Calu3 (cell line): ENCODE measurements around the gene RIIAD1. TPM values are rescaled to one million over a fixed set of nuclear protein-coding genes. Genes with fewer than 3 reads are reported as not detected.

Experiments used
- BruUV-seq: library from RNA; stranded (reverse); fragments of 400-500 nt; replicated peaks from 2 replicates; lab custom pipeline; 2021; lab: Mats Ljungman, UMichigan
- CTCF ChIA-PET: fragments of 300-600 bp; sonication (Branson Sonifier 250); formaldehyde crosslinking; loops from one replicate; lab custom pipeline; 2022; ENCODE audit warnings: antibody characterized with exemption; lab: Charles Lee
- DNase-seq: peaks from one replicate; pipeline ENCODE4 v3.0.0; 2022
- H3K27ac Mint-ChIP-seq: one replicate; pipeline ENCODE4 v1.8.0; 2022; ENCODE audit warnings: mixed read lengths; ENCODE audit not compliant: unreplicated experiment
- H3K27me3 Mint-ChIP-seq: one replicate; pipeline ENCODE4 v1.8.0; 2022; ENCODE audit warnings: mixed read lengths; ENCODE audit not compliant: unreplicated experiment
- H3K36me3 Mint-ChIP-seq: one replicate; pipeline ENCODE4 v1.8.0; 2022; ENCODE audit warnings: mild to moderate bottlenecking, moderate library complexity, mixed read lengths; ENCODE audit not compliant: insufficient read depth, unreplicated experiment
- H3K4me1 Mint-ChIP-seq: one replicate; pipeline ENCODE4 v1.8.0; 2022; ENCODE audit warnings: mild to moderate bottlenecking, low read depth, mixed read lengths; ENCODE audit not compliant: unreplicated experiment
- H3K4me3 Mint-ChIP-seq: one replicate; pipeline ENCODE4 v1.8.0; 2022; ENCODE audit warnings: mild to moderate bottlenecking, low read depth, moderate library complexity, mixed read lengths; ENCODE audit not compliant: unreplicated experiment
- H3K9me3 Mint-ChIP-seq: one replicate; pipeline ENCODE4 v1.8.0; 2022; ENCODE audit warnings: low read depth, mixed read lengths; ENCODE audit not compliant: unreplicated experiment
- intact Hi-C: fragments of 100-400 bp; cut with micrococcal nuclease; formaldehyde crosslinking; loops from one replicate; pipeline ENCODE4 v1.10.0; 2022; ENCODE audit not compliant: unreplicated experiment
- total RNA-seq: library from RNA; stranded (reverse); gene quantifications from 2 replicates; pipeline ENCODE4 v1.2.3, GENCODE V29; 2022
- TF ChIP-seq, protein P1 (sequence below): fragments of 200-600 bp; IDR thresholded peaks from one replicate; pipeline ENCODE4 v1.8.0; 2022; ENCODE audit warnings: antibody characterized with exemption; ENCODE audit not compliant: unreplicated experiment

Gene RIIAD1
- total RNA-seq, 1 experiment from 2014 or later, result not detected

DNA sequence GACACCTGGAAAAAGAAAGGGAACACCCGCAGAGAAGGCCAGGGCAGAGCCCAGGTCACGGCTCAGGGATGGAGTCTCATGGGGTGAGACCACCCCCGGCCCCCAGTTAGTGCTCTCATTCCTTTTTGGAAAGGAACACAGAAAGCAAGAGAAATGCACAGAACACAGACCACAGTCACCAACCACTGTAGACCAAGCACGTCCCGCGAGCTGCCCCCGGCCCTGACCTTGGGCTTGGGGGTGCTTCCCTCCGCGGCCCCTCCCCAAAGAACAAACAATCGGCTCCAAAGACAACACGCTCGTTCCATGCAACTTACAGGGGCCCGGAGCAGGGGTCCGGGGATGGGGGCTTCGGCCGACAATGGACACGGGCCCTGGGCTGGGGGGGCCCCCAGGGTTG is 17.5 kb upstream of the RIIAD1 start:
- Mint-ChIP-seq H3K27ac (no peak overlapping the region), H3K27me3 (no peaks in the 10 kb centered on the region), H3K4me3 (no peak overlapping the region), H3K9me3 (no peaks in the 10 kb centered on the region), H3K36me3 (peaks cover 8% of the 10 kb centered on the region), H3K4me1 (peaks cover 7% of the 10 kb centered on the region)
- CTCF ChIA-PET, result no interaction called here
- BruUV-seq, result no TSS peak
- intact Hi-C loops, result no loop called here
- TF ChIP-seq, protein P1, sequence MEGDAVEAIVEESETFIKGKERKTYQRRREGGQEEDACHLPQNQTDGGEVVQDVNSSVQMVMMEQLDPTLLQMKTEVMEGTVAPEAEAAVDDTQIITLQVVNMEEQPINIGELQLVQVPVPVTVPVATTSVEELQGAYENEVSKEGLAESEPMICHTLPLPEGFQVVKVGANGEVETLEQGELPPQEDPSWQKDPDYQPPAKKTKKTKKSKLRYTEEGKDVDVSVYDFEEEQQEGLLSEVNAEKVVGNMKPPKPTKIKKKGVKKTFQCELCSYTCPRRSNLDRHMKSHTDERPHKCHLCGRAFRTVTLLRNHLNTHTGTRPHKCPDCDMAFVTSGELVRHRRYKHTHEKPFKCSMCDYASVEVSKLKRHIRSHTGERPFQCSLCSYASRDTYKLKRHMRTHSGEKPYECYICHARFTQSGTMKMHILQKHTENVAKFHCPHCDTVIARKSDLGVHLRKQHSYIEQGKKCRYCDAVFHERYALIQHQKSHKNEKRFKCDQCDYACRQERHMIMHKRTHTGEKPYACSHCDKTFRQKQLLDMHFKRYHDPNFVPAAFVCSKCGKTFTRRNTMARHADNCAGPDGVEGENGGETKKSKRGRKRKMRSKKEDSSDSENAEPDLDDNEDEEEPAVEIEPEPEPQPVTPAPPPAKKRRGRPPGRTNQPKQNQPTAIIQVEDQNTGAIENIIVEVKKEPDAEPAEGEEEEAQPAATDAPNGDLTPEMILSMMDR, result no peak
- no peak for DNase-seq

DNA sequence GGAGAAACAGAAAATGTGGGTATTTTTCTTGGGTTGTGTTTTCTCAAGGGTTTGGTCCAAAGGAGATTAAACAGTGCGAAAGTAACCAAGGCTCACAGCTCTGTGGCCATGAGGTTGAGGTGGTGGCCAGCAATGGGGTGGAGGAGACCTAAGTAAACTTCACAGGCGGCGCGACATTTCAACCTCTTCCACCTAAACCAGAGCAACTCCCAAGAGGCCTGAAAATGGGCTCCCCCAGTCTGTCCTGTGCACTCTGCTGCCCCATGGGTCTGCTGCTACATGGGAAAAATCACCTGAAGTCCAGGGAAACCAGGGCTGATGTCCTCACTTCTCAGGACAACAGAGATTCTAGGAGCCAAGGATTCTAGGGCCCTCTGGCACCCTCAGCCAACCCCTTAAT is 17.1 kb upstream of the RIIAD1 start:
- no peak overlapping the region for H3K4me3 Mint-ChIP-seq
- CTCF ChIA-PET, result no interaction called here
- intact Hi-C loops, result no loop called here
- no peaks in the 10 kb centered on the region for H3K27me3 Mint-ChIP-seq
- TF ChIP-seq, protein P1, result no peak
- BruUV-seq, result no TSS peak
- H3K36me3 Mint-ChIP-seq, result peaks cover 8% of the 10 kb centered on the region
- no peaks in the 10 kb centered on the region for H3K9me3 Mint-ChIP-seq
- H3K27ac Mint-ChIP-seq, result no peak overlapping the region
- peaks cover 7% of the 10 kb centered on the region for H3K4me1 Mint-ChIP-seq
- DNase-seq, result no peak

DNA sequence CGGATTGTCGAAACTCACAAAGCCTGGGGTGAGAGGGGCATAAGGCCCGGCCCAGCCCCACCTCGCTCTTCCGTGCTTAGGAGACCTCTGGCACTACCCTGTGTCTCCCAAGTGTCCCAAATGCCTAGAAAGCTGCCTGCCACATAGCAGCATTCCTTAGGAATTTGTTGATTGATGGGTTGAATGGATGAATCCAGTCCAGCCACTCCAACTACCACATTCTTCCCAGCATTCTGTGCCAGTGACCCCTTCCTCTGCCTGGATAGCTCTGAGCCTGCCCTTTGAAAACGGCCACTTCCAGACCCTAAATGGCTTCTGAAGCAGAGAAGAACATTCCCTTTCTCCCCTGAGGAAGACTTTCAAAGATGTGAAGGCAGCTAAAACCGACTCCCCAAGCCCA is 16.2 kb upstream of the RIIAD1 start:
- Mint-ChIP-seq H3K4me3 (no peak overlapping the region), H3K36me3 (peaks cover 8% of the 10 kb centered on the region), H3K27ac (no peak overlapping the region), H3K9me3 (no peaks in the 10 kb centered on the region), H3K27me3 (no peaks in the 10 kb centered on the region), H3K4me1 (peaks cover 7% of the 10 kb centered on the region)
- no TSS peak for BruUV-seq
- no peak for DNase-seq
- intact Hi-C loops, result no loop called here
- CTCF ChIA-PET, result no interaction called here
- TF ChIP-seq, protein P1, result no peak

DNA sequence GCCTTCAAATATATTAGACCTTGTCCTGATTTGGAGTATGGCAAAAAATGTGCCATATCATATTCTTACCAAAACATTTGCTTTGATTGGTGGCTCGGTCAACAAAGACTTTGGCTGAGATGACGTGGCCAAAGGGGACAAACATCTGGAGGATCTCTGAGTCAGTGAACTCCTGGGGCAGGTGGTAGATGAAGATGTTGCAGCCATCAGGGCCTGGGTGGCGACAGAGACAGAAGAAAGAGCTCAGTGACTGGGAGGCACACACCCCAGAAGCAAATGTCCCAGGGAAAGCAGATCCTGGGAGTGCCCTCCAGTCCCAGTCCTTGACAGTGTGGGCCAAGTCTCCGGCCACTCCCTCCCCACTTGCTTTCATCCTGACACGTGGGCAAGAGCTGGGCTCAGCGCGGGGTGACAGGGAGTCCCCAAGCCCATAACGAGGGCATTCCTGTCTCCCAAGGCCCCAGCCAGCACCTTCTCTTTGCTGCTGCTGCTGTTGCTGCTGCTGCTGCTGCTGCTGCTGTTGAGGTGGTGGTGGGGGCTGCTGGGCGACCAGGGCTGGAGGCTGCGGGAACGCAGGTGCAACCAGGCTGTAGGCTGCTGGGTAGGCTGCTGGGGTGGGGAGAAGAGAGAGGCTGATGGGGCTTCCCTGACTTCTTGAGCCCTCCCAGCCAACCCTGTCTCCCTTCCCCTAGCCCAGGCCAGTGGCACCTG is 15.4 kb upstream of the RIIAD1 start:
- CTCF ChIA-PET, result interaction anchor here (0.6 kb wide), 2 partner anchors 15 to 28 kb away, joined by 3 to 4 read pairs; no protein-coding TSS in a partner anchor
- Mint-ChIP-seq H3K27me3 (no peaks in the 10 kb centered on the region), H3K27ac (no peak overlapping the region), H3K4me3 (no peak overlapping the region), H3K4me1 (peaks cover 7% of the 10 kb centered on the region), H3K9me3 (no peaks in the 10 kb centered on the region), H3K36me3 (peaks cover 8% of the 10 kb centered on the region)
- BruUV-seq, result no TSS peak
- no peak for DNase-seq
- TF ChIP-seq, protein P1, result no peak
- intact Hi-C loops, result no loop called here
